Epithelial cell of esophagus (primary cell): ENCODE measurements around the gene SIPA1.

Experiments used
- DNase-seq: peaks from one replicate; pipeline ENCODE4 v3.0.0; 2010; ENCODE audit warnings: low read depth
- H3K4me3 ChIP-seq: 2 replicates; pipeline ENCODE4 v1.5.1; 2011; ENCODE audit warnings: mild to moderate bottlenecking, low read length, control low read depth
- TF ChIP-seq, protein P1 (sequence below): IDR thresholded peaks from 2 replicates; pipeline ENCODE4 v1.5.1; 2011; ENCODE audit warnings: low read depth, mild to moderate bottlenecking, low read length, control low read depth, inconsistent platforms; ENCODE audit not compliant: insufficient read depth; ENCODE audit errors: missing control alignments

Gene SIPA1

DNA sequence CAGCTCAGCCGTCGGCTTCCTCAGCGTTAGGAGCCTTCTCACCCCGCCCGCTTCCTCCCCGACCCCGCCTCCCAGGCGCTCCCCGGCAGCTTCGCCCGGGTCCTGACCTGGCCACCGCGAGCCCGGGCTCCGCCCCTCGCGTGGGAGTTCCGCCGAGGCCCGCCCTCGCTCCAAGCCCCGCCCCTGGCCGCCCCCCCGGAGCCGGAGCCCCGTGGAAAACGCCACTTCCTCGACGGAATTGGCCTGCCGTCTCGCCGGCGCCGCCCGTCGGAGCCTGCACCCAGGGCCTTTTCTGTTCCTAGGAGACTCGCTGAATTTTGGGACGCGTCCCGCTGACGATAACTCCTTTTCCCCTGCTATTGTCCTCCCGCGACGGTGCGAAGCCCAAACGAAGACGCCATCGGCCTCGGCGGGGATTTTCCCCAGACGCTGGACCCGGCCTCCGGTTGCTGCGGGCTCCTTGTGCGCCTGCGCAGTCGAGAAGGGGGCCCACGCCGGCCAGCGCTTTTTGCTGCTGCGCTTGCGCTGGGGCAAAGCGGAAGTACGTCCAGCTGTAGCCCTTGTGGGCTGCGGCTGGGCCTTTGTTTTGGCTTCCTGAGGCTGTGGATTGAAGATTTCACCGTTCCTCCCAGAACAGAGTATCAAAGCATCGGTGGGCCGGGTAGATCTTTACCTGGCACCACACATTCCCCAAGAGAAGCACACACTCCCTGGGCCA is 14.8 kb downstream of the SIPA1 start:
- peak overlapping the region; percentile 56 for H3K4me3 ChIP-seq
- TF ChIP-seq, protein P1, sequence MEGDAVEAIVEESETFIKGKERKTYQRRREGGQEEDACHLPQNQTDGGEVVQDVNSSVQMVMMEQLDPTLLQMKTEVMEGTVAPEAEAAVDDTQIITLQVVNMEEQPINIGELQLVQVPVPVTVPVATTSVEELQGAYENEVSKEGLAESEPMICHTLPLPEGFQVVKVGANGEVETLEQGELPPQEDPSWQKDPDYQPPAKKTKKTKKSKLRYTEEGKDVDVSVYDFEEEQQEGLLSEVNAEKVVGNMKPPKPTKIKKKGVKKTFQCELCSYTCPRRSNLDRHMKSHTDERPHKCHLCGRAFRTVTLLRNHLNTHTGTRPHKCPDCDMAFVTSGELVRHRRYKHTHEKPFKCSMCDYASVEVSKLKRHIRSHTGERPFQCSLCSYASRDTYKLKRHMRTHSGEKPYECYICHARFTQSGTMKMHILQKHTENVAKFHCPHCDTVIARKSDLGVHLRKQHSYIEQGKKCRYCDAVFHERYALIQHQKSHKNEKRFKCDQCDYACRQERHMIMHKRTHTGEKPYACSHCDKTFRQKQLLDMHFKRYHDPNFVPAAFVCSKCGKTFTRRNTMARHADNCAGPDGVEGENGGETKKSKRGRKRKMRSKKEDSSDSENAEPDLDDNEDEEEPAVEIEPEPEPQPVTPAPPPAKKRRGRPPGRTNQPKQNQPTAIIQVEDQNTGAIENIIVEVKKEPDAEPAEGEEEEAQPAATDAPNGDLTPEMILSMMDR, result no peak
- DNase-seq, result peak; percentile 86

DNA sequence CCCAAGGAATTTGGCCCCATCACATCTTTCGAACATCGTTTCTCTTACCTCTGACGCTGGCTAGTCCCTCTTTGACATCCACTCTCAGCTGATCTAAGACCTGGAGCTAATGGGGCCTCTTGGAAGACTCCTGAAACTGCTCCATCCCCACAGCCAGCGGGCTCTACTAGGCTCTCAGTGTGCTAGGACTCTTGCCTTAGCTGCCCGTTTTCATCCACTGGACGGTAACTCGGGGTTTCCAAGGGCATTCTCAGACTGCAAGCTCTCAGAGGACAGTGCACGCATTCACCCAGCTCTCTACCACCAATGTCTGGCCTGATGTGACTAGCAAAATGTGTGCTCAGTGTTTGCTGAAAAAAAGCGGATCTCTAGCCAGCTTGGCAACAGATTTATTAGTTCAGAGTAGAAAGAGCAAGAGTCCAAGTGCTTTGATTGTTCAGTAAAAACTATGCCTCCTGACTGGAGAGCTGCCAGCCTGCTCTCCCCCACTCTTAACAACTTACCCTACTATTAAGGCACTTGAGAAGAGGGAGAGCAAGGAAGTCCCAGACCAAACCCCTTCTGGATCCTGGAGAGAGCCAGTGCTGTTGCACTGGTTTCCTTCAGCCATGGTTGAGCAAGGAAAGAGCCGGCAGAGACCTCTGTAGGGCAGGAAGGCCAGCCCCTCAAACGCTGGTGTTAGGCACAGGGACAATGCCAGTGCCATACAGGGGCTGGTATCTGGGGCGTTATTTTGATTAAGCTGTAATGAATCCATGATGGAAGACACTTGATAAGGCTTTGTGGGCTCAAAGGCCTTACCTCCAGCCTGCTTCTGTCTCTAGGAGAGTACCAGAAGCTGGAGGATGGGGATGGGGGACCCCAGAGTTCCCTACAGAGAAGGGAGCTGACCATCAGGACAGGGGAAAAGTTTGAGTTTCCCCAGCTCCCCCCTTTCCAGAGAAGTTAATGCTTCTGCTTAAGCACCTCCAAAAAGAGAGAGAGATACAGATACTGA is 15.6 kb downstream of the SIPA1 start:
- H3K4me3 ChIP-seq, result peak overlapping the region; percentile 56
- DNase-seq, result no peak
- TF ChIP-seq, protein P1, result no peak

DNA sequence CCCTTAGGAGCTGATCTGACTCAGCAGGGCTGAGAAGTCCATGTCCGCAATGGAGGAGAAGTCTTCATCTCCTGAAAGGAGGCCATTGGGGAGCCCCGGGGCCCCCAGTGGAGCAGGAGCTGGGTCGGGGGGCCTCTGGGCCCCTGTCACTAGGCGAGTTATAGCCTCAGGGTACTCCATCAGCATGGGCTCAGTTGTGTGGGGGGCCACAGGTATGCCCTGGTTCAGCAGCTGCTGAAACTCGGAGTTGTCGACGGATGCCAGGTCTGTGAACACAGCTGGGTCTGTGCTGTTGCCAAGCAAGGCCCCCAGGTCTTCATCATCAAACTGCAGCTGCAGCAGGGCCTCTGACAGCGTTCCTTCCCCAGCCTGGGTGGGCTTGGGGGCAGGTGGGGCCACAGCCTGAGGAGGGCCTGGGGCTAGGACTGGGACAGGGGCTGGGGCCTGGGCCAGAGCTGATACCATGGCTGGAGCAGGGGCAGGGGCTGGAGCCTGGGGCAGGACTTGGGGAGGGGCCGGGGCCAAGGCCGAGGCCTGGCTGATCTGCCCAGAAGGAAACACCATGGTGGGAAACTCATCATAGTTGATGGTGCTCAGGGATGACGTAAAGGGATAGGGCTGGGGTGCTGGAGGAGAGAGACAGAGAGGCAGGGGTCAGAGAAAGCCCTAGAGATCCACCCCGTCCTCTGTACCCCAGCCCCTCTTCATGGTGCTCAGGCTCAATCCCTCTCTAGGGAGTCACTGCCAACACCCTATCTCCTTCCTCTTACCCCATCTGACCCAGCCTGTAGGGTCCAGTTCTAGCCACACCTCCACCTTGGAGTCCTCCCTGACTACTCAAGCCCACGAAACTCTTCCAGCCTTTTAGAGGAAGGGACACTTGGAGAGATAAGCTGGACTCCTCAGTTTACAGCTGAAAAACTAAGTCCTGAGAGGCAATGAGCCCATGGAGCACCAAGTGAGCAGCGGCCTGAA is 16.8 kb downstream of the SIPA1 start:
- DNase-seq, result no peak
- H3K4me3 ChIP-seq, result no peak overlapping the region
- TF ChIP-seq, protein P1, result no peak

DNA sequence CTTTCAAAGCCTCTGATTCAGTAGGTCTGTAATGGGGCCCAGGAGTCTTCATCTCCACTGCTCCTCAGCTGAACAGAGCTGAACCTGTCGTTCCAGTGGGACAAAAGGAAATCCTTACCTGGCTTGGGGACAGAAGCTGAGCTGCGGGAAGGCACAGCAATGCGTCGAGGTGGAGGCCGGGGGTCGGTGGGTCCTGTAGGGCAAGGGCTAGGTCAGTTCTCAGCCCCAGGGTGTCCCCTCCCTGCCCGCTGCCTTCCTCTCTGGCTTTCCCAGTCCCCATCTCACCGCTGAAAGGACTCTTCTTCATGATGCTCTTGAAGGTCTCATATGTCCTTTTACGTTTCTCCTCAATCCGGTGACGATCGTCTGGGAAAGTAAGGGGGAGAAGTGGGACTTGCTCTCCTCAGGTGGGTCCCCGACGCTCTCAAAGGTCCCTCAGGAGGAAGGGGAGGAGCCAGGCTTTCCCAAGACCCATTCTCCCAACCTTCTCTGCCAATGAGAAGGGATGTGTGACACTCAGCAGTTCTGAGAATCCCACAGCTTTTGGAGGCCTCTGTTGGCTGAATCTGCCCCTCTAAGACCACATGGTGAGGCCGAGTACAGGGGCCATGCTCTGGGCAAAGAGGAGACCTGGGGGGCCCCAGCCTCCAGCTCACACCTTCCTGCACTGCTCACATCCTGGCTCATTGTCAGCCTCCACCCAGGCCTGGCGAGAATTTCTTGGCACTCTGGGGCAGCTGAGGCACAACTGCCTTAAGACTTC is 17.9 kb downstream of the SIPA1 start:
- DNase-seq, result no peak
- H3K4me3 ChIP-seq, result no peak overlapping the region
- TF ChIP-seq, protein P1, result no peak

- no peak for DNase-seq
- TF ChIP-seq, protein P1, result no peak
- no peak overlapping the region for H3K4me3 ChIP-seq
Observed at GRCh38 chr11:65657426-65657825, 19.5 kb downstream of the SIPA1 start.
